Karpas-422 (cell line): Measurements from ENCODE around the gene GATM. TPM values are rescaled to one million over a fixed set of nuclear protein-coding genes. Genes with fewer than 3 reads are reported as not detected.

ENCODE experiments used
- DNase-seq: peaks from one replicate; pipeline ENCODE4 v3.0.0-alpha.2; 2015
- H2AFZ ChIP-seq: fragments of 200-600 bp; sonication (generic); 2 replicates; pipeline ENCODE4 v1.6.1; 2014; ENCODE audit warnings: antibody characterized with exemption, low read length, mixed read lengths
- H3K27ac ChIP-seq: fragments of 200-600 bp; sonication (generic); 2 replicates; pipeline ENCODE4 v1.5.1; 2014; ENCODE audit warnings: mild to moderate bottlenecking, low read length, moderate library complexity
- H3K27me3 ChIP-seq: fragments of 200-600 bp; sonication (generic); 2 replicates; pipeline ENCODE4 v1.6.1; 2014; ENCODE audit warnings: low read length, mixed read lengths
- H3K36me3 ChIP-seq: fragments of 200-600 bp; sonication (generic); 2 replicates; pipeline ENCODE4 v1.6.1; 2014; ENCODE audit warnings: low read length, mixed read lengths; ENCODE audit not compliant: insufficient read depth
- H3K4me1 ChIP-seq: fragments of 200-600 bp; sonication (generic); 2 replicates; pipeline ENCODE4 v1.6.1; 2014; ENCODE audit warnings: mild to moderate bottlenecking, low read length, mixed read lengths
- H3K4me2 ChIP-seq: fragments of 200-600 bp; sonication (generic); 2 replicates; pipeline ENCODE4 v1.6.1; 2014; ENCODE audit warnings: low read length, low read depth, mild to moderate bottlenecking; ENCODE audit not compliant: poor library complexity, severe bottlenecking
- H3K4me3 ChIP-seq: fragments of 200-600 bp; sonication (generic); 2 replicates; pipeline ENCODE4 v1.5.1; 2014; ENCODE audit warnings: mild to moderate bottlenecking, antibody characterized with exemption, low read length, mixed read lengths
- H3K79me2 ChIP-seq: fragments of 200-600 bp; sonication (generic); 2 replicates; pipeline ENCODE4 v1.6.1; 2014; ENCODE audit warnings: mild to moderate bottlenecking, low read length, mixed read lengths
- H3K9ac ChIP-seq: fragments of 200-600 bp; sonication (generic); 2 replicates; pipeline ENCODE4 v1.6.0; 2014; ENCODE audit warnings: low read length
- H3K9me2 ChIP-seq: fragments of 200-600 bp; sonication (generic), shearing (Covaris generic); replicated peaks from 2 replicates; pipeline ENCODE4 v1.6.0; 2014; ENCODE audit warnings: mild to moderate bottlenecking, low read length, moderate library complexity; ENCODE audit not compliant: insufficient read depth
- H3K9me3 ChIP-seq: fragments of 300-700, 200-600 bp; sonication (generic); 2 replicates; pipeline ENCODE4 v1.6.1; 2014; ENCODE audit warnings: low read length, mixed read lengths
- H4K20me1 ChIP-seq: fragments of 200-600 bp; sonication (generic); 2 replicates; pipeline ENCODE4 v1.6.1; 2014; ENCODE audit warnings: mild to moderate bottlenecking, antibody characterized with exemption, low read length, low read depth; ENCODE audit not compliant: insufficient read depth
- total RNA-seq: library from RNA; depleted of rRNA; stranded (reverse); fragments of >200 nt; shearing (Covaris generic); gene quantifications from 2 replicates; pipeline ENCODE4 v1.2.3, GENCODE V29; 2014; ENCODE audit warnings: low replicate concordance

GATM gene
- total RNA-seq, 1 experiment from 2014 or later, result 29.0 TPM

GRCh38 chr15:45338417-45338816 is 39.9 kb downstream of the GATM start:
- Histone ChIP-seq H3K27me3 (no peaks in the 10 kb centered on the region), H3K4me2 (no peak overlapping the region), H3K9ac (no peak overlapping the region), H3K79me2 (no peaks in the 10 kb centered on the region), H2AFZ (no peak overlapping the region), H3K9me3 (no peaks in the 10 kb centered on the region), H3K27ac (no peak overlapping the region), H3K4me1 (peaks cover 12% of the 10 kb centered on the region), H3K9me2 (no peaks in the 10 kb centered on the region), H4K20me1 (no peaks in the 10 kb centered on the region), H3K36me3 (no peaks in the 10 kb centered on the region), H3K4me3 (no peak overlapping the region)
- DNase-seq, result no peak

GRCh38 chr15:45337224-45337623 is 41.1 kb downstream of the GATM start:
- no peak overlapping the region for H3K4me2 ChIP-seq

GRCh38 chr15:45333550-45333949 is 44.8 kb downstream of the GATM start:
- Histone ChIP-seq H3K36me3 (no peaks in the 10 kb centered on the region), H3K9ac (no peak overlapping the region), H3K9me3 (no peaks in the 10 kb centered on the region), H3K4me3 (no peak overlapping the region), H3K4me2 (no peak overlapping the region), H3K4me1 (no peaks in the 10 kb centered on the region), H3K27ac (no peak overlapping the region), H3K9me2 (no peaks in the 10 kb centered on the region), H3K27me3 (no peaks in the 10 kb centered on the region), H2AFZ (no peak overlapping the region), H4K20me1 (no peaks in the 10 kb centered on the region), H3K79me2 (no peaks in the 10 kb centered on the region)
- DNase-seq, result no peak

More at GRCh38 chr15:45337224-45337623, 41.1 kb downstream of the GATM start:
- Histone ChIP-seq H3K27me3 (no peaks in the 10 kb centered on the region), H4K20me1 (no peaks in the 10 kb centered on the region), H3K9me2 (no peaks in the 10 kb centered on the region), H3K27ac (no peak overlapping the region), H3K9ac (no peak overlapping the region), H3K9me3 (no peaks in the 10 kb centered on the region), H3K36me3 (no peaks in the 10 kb centered on the region), H3K4me1 (peaks cover 9% of the 10 kb centered on the region), H3K4me3 (no peak overlapping the region), H2AFZ (no peak overlapping the region), H3K79me2 (no peaks in the 10 kb centered on the region)
- no peak for DNase-seq

- H3K27ac ChIP-seq, result no peak overlapping the region
- no peak for DNase-seq
- no peak overlapping the region for H3K4me2 ChIP-seq
- H3K9ac ChIP-seq, result no peak overlapping the region
- H3K9me3 ChIP-seq, result no peaks in the 10 kb centered on the region
- H3K4me3 ChIP-seq, result no peak overlapping the region
- H3K27me3 ChIP-seq, result no peaks in the 10 kb centered on the region
- no peaks in the 10 kb centered on the region for H3K79me2 ChIP-seq
- no peaks in the 10 kb centered on the region for H4K20me1 ChIP-seq
- H3K4me1 ChIP-seq, result no peaks in the 10 kb centered on the region
- H3K36me3 ChIP-seq, result no peaks in the 10 kb centered on the region
- H3K9me2 ChIP-seq, result no peaks in the 10 kb centered on the region
- H2AFZ ChIP-seq, result no peak overlapping the region
Observed at GRCh38 chr15:45332694-45333093, 45.6 kb downstream of the GATM start.

GRCh38 chr15:45331972-45332371 is 46.4 kb downstream of the GATM start:
- H3K27ac ChIP-seq, result no peak overlapping the region
- no peak overlapping the region for H2AFZ ChIP-seq
- no peaks in the 10 kb centered on the region for H3K9me3 ChIP-seq
- no peak for DNase-seq
- H3K9ac ChIP-seq, result no peak overlapping the region
- no peaks in the 10 kb centered on the region for H3K27me3 ChIP-seq
- H3K79me2 ChIP-seq, result no peaks in the 10 kb centered on the region
- H4K20me1 ChIP-seq, result no peaks in the 10 kb centered on the region
- H3K4me3 ChIP-seq, result no peak overlapping the region
- no peaks in the 10 kb centered on the region for H3K4me1 ChIP-seq
- no peaks in the 10 kb centered on the region for H3K36me3 ChIP-seq
- no peaks in the 10 kb centered on the region for H3K9me2 ChIP-seq
- H3K4me2 ChIP-seq, result no peak overlapping the region

DNA sequence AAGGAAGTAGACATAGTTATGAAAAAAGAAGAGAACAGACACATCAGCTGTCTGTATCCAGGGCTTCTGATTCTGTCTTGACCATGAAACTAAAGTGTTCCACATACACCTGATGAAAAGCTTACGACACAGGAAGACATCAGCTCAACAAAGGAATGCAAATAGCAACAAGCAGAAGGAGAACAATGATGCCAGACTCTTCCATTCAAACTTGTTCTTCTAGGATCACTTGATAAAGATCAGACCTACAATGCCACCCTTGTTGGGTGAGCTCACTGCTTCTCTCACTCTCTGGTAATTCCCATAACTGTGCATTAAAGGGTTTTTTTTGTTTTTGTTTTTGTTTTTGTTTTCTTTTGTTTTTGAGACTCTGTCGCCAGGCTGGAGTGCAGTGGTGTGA is 49.7 kb downstream of the GATM start:
- DNase-seq, result no peak
- H2AFZ ChIP-seq, result no peak overlapping the region
- no peaks in the 10 kb centered on the region for H4K20me1 ChIP-seq
- H3K4me1 ChIP-seq, result no peaks in the 10 kb centered on the region
- H3K4me2 ChIP-seq, result no peak overlapping the region
- no peaks in the 10 kb centered on the region for H3K36me3 ChIP-seq
- no peak overlapping the region for H3K27ac ChIP-seq
- no peak overlapping the region for H3K9ac ChIP-seq
- no peaks in the 10 kb centered on the region for H3K9me3 ChIP-seq
- no peaks in the 10 kb centered on the region for H3K9me2 ChIP-seq
- no peaks in the 10 kb centered on the region for H3K27me3 ChIP-seq
- H3K4me3 ChIP-seq, result no peak overlapping the region
- no peaks in the 10 kb centered on the region for H3K79me2 ChIP-seq

GRCh38 chr15:45326741-45327140 is 51.6 kb downstream of the GATM start:
- H4K20me1 ChIP-seq, result no peaks in the 10 kb centered on the region
- 0 out of 2 replicates have a peak overlapping the region, but pooled peaks have one; percentile 15 for H2AFZ ChIP-seq
- no peaks in the 10 kb centered on the region for H3K4me1 ChIP-seq
- H3K9ac ChIP-seq, result no peak overlapping the region
- no peak overlapping the region for H3K4me2 ChIP-seq
- DNase-seq, result no peak
- no peaks in the 10 kb centered on the region for H3K9me2 ChIP-seq
- H3K79me2 ChIP-seq, result no peaks in the 10 kb centered on the region
- no peak overlapping the region for H3K27ac ChIP-seq
- H3K4me3 ChIP-seq, result no peak overlapping the region
- no peaks in the 10 kb centered on the region for H3K27me3 ChIP-seq
- H3K9me3 ChIP-seq, result no peaks in the 10 kb centered on the region
- H3K36me3 ChIP-seq, result no peaks in the 10 kb centered on the region

GRCh38 chr15:45326280-45326679 is 52.1 kb downstream of the GATM start:
- Histone ChIP-seq H4K20me1 (no peaks in the 10 kb centered on the region), H3K9me3 (no peaks in the 10 kb centered on the region), H3K4me2 (no peak overlapping the region), H3K9ac (no peak overlapping the region), H3K4me1 (no peaks in the 10 kb centered on the region), H3K27me3 (no peaks in the 10 kb centered on the region), H2AFZ (0 out of 2 replicates have a peak overlapping the region, but pooled peaks have one; percentile 15), H3K9me2 (no peaks in the 10 kb centered on the region), H3K79me2 (no peaks in the 10 kb centered on the region), H3K4me3 (no peak overlapping the region), H3K36me3 (no peaks in the 10 kb centered on the region), H3K27ac (no peak overlapping the region)
- DNase-seq, result no peak
